DND-41 (cell line): Measurements from ENCODE around the gene ACTA2.

Experiments
- ATAC-seq: fragments of 200-7000 bp; cut with Tn5 transposase; 3 replicates; pipeline ENCODE4 v1.9.1; 2021; ENCODE audit warnings: low read depth; ENCODE audit not compliant: insufficient read depth
- DNase-seq: peaks from one replicate; pipeline ENCODE4 v3.0.0-alpha.2; 2020
- H2AFZ ChIP-seq: 2 replicates; pipeline ENCODE4 v1.6.0; 2012; ENCODE audit warnings: low read depth, low read length
- H3K27ac ChIP-seq: 2 replicates; pipeline ENCODE4 v1.5.1; 2012; ENCODE audit warnings: low read length, inconsistent platforms
- H3K27me3 ChIP-seq: fragments of 200-600 bp; sonication (generic); 2 replicates; pipeline ENCODE4 v1.6.0; 2012; ENCODE audit warnings: low read length, mild to moderate bottlenecking, inconsistent platforms; ENCODE audit not compliant: insufficient read depth, poor library complexity
- H3K36me3 ChIP-seq: 2 replicates; pipeline ENCODE4 v1.5.1; 2012; ENCODE audit warnings: low read length, inconsistent platforms; ENCODE audit not compliant: insufficient read depth
- H3K4me1 ChIP-seq: 2 replicates; pipeline ENCODE4 v1.5.1; 2012; ENCODE audit warnings: mild to moderate bottlenecking, low read length; ENCODE audit not compliant: insufficient read depth
- H3K4me2 ChIP-seq: 2 replicates; pipeline ENCODE4 v1.6.0; 2012; ENCODE audit warnings: mild to moderate bottlenecking, moderate library complexity, low read length, inconsistent platforms; ENCODE audit not compliant: insufficient read depth
- H3K4me3 ChIP-seq, 2 experiments: fragments of 200-600 bp in 1 of 2; shearing (Covaris generic) in 1 of 2; 2 replicates each; pipeline ENCODE4 v1.5.1; 2012 to 2016; ENCODE audit warnings: inconsistent platforms in 2 of 2, low read length in 2 of 2, mild to moderate bottlenecking in 2 of 2, low read depth in 1 of 2, moderate library complexity in 1 of 2
- H3K79me2 ChIP-seq: 2 replicates; pipeline ENCODE4 v1.6.0; 2012; ENCODE audit warnings: low read length, inconsistent platforms; ENCODE audit not compliant: insufficient read depth
- H3K9ac ChIP-seq: 2 replicates; pipeline ENCODE4 v1.6.0; 2012; ENCODE audit warnings: low read depth, mild to moderate bottlenecking, inconsistent platforms, low read length, moderate library complexity
- H3K9me3 ChIP-seq: 2 replicates; pipeline ENCODE4 v1.5.1; 2012; ENCODE audit warnings: low read length, moderate library complexity, mild to moderate bottlenecking, inconsistent platforms; ENCODE audit not compliant: insufficient read depth, severe bottlenecking
- H4K20me1 ChIP-seq: 2 replicates; pipeline ENCODE4 v1.6.0; 2012; ENCODE audit warnings: low read length; ENCODE audit not compliant: insufficient read depth
- EZH2 ChIP-seq: IDR thresholded peaks from 3 replicates; pipeline ENCODE4 v1.6.1; 2012; ENCODE audit warnings: borderline replicate concordance, low read depth, mild to moderate bottlenecking, moderate library complexity, low read length, inconsistent platforms; ENCODE audit not compliant: severe bottlenecking
- TF ChIP-seq, protein P1 (sequence below): IDR thresholded peaks from 2 replicates; pipeline ENCODE4 v1.5.1; 2012; ENCODE audit warnings: borderline replicate concordance, low read length, moderate library complexity, mild to moderate bottlenecking; ENCODE audit not compliant: poor library complexity, severe bottlenecking; ENCODE audit errors: extremely low read depth

The ACTA2 gene

DNA sequence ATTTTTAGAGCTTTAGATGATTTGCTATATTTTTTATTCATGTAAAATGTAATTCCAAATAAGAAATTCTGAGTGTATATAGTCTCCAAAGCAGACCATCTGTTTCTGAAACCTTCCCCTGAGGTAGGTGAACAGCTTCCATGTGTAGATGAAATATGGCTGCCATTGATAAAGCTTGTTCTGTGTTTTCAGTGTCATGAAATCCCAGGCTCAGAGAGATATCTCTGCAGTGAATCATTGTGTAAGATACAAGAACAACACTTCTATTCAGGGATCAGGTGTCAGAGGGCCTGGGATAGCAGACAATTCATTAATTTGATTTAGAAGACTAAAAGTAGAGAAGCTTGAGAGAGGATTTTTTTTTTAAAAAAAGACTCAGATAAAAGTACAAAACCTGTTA, 29.1 kb downstream of the ACTA2 start:
- Histone ChIP-seq H3K9ac (no peak overlapping the region), H3K4me1 (no peaks in the 10 kb centered on the region), H4K20me1 (no peaks in the 10 kb centered on the region), H3K9me3 (no peaks in the 10 kb centered on the region), H3K4me3 (no peak overlapping the region), H3K79me2 (no peaks in the 10 kb centered on the region), H2AFZ (no peak overlapping the region), H3K36me3 (peaks cover 72% of the 10 kb centered on the region), H3K27ac (no peak overlapping the region), H3K4me2 (no peak overlapping the region), H3K27me3 (no peaks in the 10 kb centered on the region)
- no peak for ATAC-seq
- TF ChIP-seq EZH2: no peak
- TF ChIP-seq, protein P1, sequence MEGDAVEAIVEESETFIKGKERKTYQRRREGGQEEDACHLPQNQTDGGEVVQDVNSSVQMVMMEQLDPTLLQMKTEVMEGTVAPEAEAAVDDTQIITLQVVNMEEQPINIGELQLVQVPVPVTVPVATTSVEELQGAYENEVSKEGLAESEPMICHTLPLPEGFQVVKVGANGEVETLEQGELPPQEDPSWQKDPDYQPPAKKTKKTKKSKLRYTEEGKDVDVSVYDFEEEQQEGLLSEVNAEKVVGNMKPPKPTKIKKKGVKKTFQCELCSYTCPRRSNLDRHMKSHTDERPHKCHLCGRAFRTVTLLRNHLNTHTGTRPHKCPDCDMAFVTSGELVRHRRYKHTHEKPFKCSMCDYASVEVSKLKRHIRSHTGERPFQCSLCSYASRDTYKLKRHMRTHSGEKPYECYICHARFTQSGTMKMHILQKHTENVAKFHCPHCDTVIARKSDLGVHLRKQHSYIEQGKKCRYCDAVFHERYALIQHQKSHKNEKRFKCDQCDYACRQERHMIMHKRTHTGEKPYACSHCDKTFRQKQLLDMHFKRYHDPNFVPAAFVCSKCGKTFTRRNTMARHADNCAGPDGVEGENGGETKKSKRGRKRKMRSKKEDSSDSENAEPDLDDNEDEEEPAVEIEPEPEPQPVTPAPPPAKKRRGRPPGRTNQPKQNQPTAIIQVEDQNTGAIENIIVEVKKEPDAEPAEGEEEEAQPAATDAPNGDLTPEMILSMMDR: no peak
- DNase-seq: no peak

DNA sequence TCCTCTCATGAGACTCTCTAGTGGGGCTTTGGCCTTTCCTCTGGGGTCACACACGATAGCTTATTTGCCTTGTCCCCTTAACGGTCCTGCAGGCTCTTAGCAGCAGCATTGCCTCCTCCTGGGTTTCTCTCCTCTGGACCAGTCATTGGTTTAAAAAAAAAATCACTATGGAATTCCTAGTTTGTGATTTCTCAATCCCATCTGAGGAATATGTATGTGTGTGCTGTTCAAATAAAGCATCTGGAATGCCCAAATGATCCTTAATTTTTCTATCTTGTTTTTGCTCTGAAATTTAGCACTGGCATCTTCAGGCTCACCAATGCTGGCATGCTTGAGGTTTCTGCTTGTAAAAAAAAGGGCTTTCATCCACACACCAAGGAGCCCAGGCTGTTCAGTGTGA, 30.5 kb downstream of the ACTA2 start:
- no peak overlapping the region for H2AFZ ChIP-seq
- ATAC-seq (no peak), DNase-seq (no peak)
- no peaks in the 10 kb centered on the region for H3K9me3 ChIP-seq
- H3K4me3 ChIP-seq: no peak overlapping the region
- H3K36me3 ChIP-seq: peaks cover 76% of the 10 kb centered on the region
- H3K4me1 ChIP-seq: no peaks in the 10 kb centered on the region
- no peaks in the 10 kb centered on the region for H4K20me1 ChIP-seq
- no peaks in the 10 kb centered on the region for H3K79me2 ChIP-seq
- H3K4me2 ChIP-seq: no peak overlapping the region
- no peak overlapping the region for H3K9ac ChIP-seq
- H3K27me3 ChIP-seq: no peaks in the 10 kb centered on the region
- no peak overlapping the region for H3K27ac ChIP-seq
- TF ChIP-seq, protein P1: no peak
- no peak for TF ChIP-seq EZH2

DNA sequence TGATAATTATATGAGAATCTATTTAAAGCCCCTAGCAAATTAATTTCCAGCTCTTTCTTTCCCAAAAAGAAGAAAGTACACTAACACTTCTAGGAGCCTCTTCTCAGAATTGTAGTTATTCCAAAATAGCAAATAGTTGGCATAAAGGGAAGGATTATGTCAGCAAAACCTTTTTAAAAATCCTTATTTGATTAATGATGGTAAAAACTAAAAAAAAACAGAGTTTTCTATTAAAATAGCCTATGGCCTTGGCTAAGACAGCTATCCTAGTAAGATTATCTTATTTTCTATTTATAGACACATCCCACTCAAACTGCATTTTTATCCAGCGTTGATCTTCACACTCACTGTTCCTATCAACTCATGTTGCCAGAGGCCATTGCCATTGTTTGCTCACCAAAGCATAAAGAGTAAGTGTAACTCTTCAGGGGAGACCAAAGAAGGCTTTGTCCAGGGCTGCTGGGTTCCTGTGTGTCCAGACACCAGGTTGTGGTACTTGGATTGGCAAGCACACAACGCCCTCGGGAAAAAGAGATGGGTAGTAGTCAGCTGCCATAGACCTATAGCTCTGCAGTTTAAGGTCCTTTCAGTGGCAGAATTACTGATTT, 31.5 kb downstream of the ACTA2 start:
- H3K4me2 ChIP-seq: no peak overlapping the region
- H3K36me3 ChIP-seq: peaks cover 79% of the 10 kb centered on the region
- no peak for ATAC-seq
- no peaks in the 10 kb centered on the region for H3K4me1 ChIP-seq
- H3K79me2 ChIP-seq: no peaks in the 10 kb centered on the region
- no peak overlapping the region for H3K4me3 ChIP-seq
- no peak overlapping the region for H3K27ac ChIP-seq
- no peaks in the 10 kb centered on the region for H3K9me3 ChIP-seq
- no peaks in the 10 kb centered on the region for H3K27me3 ChIP-seq
- DNase-seq: no peak
- H3K9ac ChIP-seq: no peak overlapping the region
- TF ChIP-seq, protein P1: no peak
- TF ChIP-seq EZH2: no peak
- H4K20me1 ChIP-seq: no peaks in the 10 kb centered on the region
- H2AFZ ChIP-seq: no peak overlapping the region
